Trophoblast cell (in vitro differentiated cells and primary cell): Measurements from ENCODE around the gene PHKA1.
"Not testable (repeated sequence)": the region's sequence is repeated elsewhere in the genome, so short reads cannot be mapped to it uniquely, and the experiment has no call there.

ENCODE experiments used
- DNase-seq, 2 donors: peaks; one replicate each; pipeline ENCODE4 v3.0.0-alpha.2; 2016
- H2AFZ ChIP-seq: 2 replicates; pipeline ENCODE4 v1.6.1; 2013; ENCODE audit warnings: low read length, moderate library complexity, mild to moderate bottlenecking; ENCODE audit not compliant: insufficient read depth, poor library complexity
- H2AK5ac ChIP-seq: 2 replicates; pipeline ENCODE4 v1.6.1; 2013; ENCODE audit warnings: mild to moderate bottlenecking, low read length
- H2BK120ac ChIP-seq: 2 replicates; pipeline ENCODE4 v1.6.1; 2013; ENCODE audit warnings: low read length, mild to moderate bottlenecking, moderate library complexity; ENCODE audit not compliant: insufficient read depth, poor library complexity
- H2BK12ac ChIP-seq: 2 replicates; pipeline ENCODE4 v1.6.1; 2013; ENCODE audit warnings: mild to moderate bottlenecking, low read length, moderate library complexity
- H2BK5ac ChIP-seq: 2 replicates; pipeline ENCODE4 v1.6.1; 2013; ENCODE audit warnings: low read length, low read depth, moderate library complexity, mild to moderate bottlenecking; ENCODE audit not compliant: poor library complexity
- H3K14ac ChIP-seq: 2 replicates; pipeline ENCODE4 v1.6.1; 2013; ENCODE audit warnings: mild to moderate bottlenecking, low read length
- H3K18ac ChIP-seq: 2 replicates; pipeline ENCODE4 v1.6.1; 2013; ENCODE audit warnings: mild to moderate bottlenecking, low read length
- H3K23ac ChIP-seq: 2 replicates; pipeline ENCODE4 v1.6.1; 2013; ENCODE audit warnings: low read length
- H3K27ac ChIP-seq: 2 replicates; pipeline ENCODE4 v1.5.1; 2013; ENCODE audit warnings: low read depth, mild to moderate bottlenecking, inconsistent platforms, low read length, moderate library complexity
- H3K27me3 ChIP-seq: 2 replicates; pipeline ENCODE4 v1.6.1; 2013; ENCODE audit warnings: inconsistent platforms, mild to moderate bottlenecking, low read length, moderate library complexity; ENCODE audit not compliant: insufficient read depth
- H3K36me3 ChIP-seq, 2 experiments: 1 replicate in 1 of 2; 2 replicates in 1 of 2; pipeline ENCODE4 v1.6.1; 2013; ENCODE audit warnings: low read length in 2 of 2, mild to moderate bottlenecking in 2 of 2, moderate library complexity in 1 of 2; ENCODE audit not compliant: insufficient read depth in 2 of 2, control insufficient read depth in 1 of 2
- H3K4ac ChIP-seq: 2 replicates; pipeline ENCODE4 v1.6.1; 2013; ENCODE audit warnings: low read depth, mild to moderate bottlenecking, low read length, moderate library complexity
- H3K4me1 ChIP-seq, 2 experiments: 1 replicate in 1 of 2; 2 replicates in 1 of 2; pipeline ENCODE4 v1.6.1; 2013; ENCODE audit warnings: low read length in 2 of 2, mild to moderate bottlenecking in 2 of 2, moderate library complexity in 1 of 2; ENCODE audit not compliant: insufficient read depth in 2 of 2, control insufficient read depth in 1 of 2
- H3K4me2 ChIP-seq: 2 replicates; pipeline ENCODE4 v1.6.1; 2013; ENCODE audit warnings: inconsistent platforms, mild to moderate bottlenecking, low read length, moderate library complexity
- H3K4me3 ChIP-seq: 2 replicates; pipeline ENCODE4 v1.5.1; 2013; ENCODE audit warnings: mild to moderate bottlenecking, low read depth, low read length, inconsistent platforms
- H3K79me1 ChIP-seq: one replicate; pipeline ENCODE4 v1.6.1; 2013; ENCODE audit warnings: low read length
- H3K79me2 ChIP-seq: 2 replicates; pipeline ENCODE4 v1.6.1; 2013; ENCODE audit warnings: low read length, mild to moderate bottlenecking; ENCODE audit not compliant: control insufficient read depth, insufficient read depth, poor library complexity
- H3K9ac ChIP-seq: 2 replicates; pipeline ENCODE4 v1.6.1; 2013; ENCODE audit warnings: mild to moderate bottlenecking, low read length
- H3K9me3 ChIP-seq: 2 replicates; pipeline ENCODE4 v1.6.1; 2013; ENCODE audit warnings: low read depth, mild to moderate bottlenecking, control low read depth, inconsistent platforms, low read length; ENCODE audit not compliant: insufficient read depth
- H4K12ac ChIP-seq: 2 replicates; pipeline ENCODE4 v1.6.1; 2013; ENCODE audit warnings: low read depth, mild to moderate bottlenecking, low read length, moderate library complexity
- H4K8ac ChIP-seq: 2 replicates; pipeline ENCODE4 v1.6.1; 2013; ENCODE audit warnings: low read depth, mild to moderate bottlenecking, low read length, moderate library complexity
- H4K91ac ChIP-seq: one replicate; pipeline ENCODE4 v1.6.1; 2013; ENCODE audit warnings: low read depth, mild to moderate bottlenecking, low read length, moderate library complexity
- WGBS: extraction: QIAGEN DNeasy Blood & Tissue Kit; methylation state at CpG from one replicate; pipeline ENCODE4 v1.1.7; 2013; ENCODE audit warnings: missing lambda C conversion rate; ENCODE audit not compliant: insufficient read length, insufficient coverage; ENCODE audit errors: extremely low coverage; 5-methylcytosine and 5-hydroxymethylcytosine counted together

PHKA1 gene

DNA sequence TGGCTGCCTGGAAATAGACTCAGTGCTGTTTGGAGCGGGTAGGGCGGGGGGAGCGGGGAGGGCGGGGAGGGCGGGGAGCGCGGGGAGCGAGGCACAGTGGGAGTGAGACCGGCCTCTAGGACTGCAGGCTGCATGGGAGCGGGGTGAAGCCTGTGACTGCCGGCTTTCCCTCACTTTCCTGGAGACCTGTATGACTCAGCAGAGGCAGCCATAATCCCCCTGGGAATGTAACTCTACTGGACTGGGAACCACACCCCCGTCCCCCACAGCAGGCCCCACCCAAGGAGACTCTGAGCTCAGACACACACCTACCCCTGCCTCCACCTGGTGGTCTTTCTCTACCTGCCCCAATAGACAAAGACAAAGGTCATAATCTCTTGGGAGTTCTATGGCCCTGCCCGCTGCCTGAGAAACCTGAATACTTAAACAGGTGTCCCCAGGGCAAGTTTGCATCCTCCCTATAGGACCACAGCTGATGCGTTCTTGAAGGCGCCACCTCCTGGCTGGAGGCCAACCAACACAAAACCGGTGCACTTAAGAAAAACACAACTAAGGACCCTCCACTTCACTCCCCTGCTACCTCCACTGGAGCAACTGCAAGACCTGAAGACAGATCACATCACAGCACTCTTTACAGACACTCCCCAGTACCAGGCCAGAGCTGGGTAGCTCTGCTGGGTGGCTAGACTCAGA lies 159.5 kb downstream of the PHKA1 start:
- Histone ChIP-seq H3K23ac (no peak overlapping the region), H2BK120ac (no peak overlapping the region), H3K36me3 (peaks cover 0 to 2% of the 10 kb centered on the region in 2 experiments), H3K9ac (no peak overlapping the region), H3K14ac (no peak overlapping the region), H3K27me3 (no peaks in the 10 kb centered on the region), H3K79me1 (no peaks in the 10 kb centered on the region), H2AK5ac (no peak overlapping the region), H3K18ac (no peak overlapping the region), H4K12ac (no peak overlapping the region), H3K4me2 (no peak overlapping the region), H2BK5ac (no peak overlapping the region), H3K4me1 (peaks cover 0 to 3% of the 10 kb centered on the region in 2 experiments), H3K4me3 (no peak overlapping the region), H3K9me3 (no peaks in the 10 kb centered on the region), H4K8ac (no peak overlapping the region), H3K27ac (no peak overlapping the region), H2BK12ac (no peak overlapping the region), H3K79me2 (no peaks in the 10 kb centered on the region), H2AFZ (no peak overlapping the region), H3K4ac (no peak overlapping the region), H4K91ac (no peak overlapping the region)
- no CpG with 5 or more reads among the region's 16 CpGs for WGBS
- no peak for DNase-seq

DNA sequence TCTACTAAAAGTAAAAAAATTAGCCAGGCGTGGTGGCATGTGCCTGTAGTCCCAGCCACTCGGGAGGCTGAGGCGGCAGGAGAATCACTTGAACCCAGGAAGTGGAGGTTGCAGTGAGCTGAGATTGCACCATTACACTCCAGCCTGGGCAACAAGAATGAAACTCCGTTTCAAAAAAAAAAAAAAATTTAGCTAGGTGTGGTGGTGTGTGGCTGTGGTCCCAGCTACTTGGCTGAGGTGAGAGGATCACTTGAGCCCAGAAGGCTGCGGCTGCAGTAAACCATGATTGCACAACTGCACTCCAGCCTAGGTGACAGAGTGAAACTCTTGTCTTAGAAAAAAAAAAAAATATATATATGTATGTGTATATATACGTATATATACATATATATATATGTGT lies 161.7 kb downstream of the PHKA1 start:
- not testable (repeated sequence) for H4K12ac ChIP-seq, H3K27me3 ChIP-seq, H2BK12ac ChIP-seq, H3K4me1 ChIP-seq, H3K4me2 ChIP-seq, H3K9ac ChIP-seq, H3K79me2 ChIP-seq, H3K79me1 ChIP-seq, H3K36me3 ChIP-seq, H3K4me3 ChIP-seq, H3K14ac ChIP-seq, H3K4ac ChIP-seq, H2AFZ ChIP-seq, H3K18ac ChIP-seq, H3K9me3 ChIP-seq, H3K27ac ChIP-seq, H3K23ac ChIP-seq, H4K91ac ChIP-seq, H2AK5ac ChIP-seq, DNase-seq, H2BK5ac ChIP-seq, H4K8ac ChIP-seq, H2BK120ac ChIP-seq
- no CpG with 5 or more reads among the region's 6 CpGs for whole genome bisulfite sequencing

DNA sequence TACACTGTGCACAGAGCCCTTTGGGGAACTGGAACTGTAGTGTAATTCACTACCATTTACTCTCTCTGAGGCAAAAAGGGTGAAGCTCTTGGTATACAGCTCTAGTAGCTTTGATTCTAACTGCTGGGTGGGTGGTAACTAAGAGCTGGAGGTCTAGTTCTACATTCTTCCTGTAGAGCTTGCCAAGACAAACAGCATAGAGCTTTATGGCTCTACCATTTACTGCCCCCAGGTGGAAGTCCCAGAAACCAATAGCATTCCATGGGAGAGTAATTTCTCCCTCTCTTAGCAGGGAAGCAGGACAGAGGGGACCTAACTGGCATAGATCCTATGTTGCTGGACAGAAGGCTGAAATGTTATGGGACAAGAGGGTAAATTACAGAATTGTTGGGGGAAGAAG lies 168.1 kb downstream of the PHKA1 start:
- H2AK5ac ChIP-seq: no peak overlapping the region
- no peak overlapping the region for H3K23ac ChIP-seq

DNA sequence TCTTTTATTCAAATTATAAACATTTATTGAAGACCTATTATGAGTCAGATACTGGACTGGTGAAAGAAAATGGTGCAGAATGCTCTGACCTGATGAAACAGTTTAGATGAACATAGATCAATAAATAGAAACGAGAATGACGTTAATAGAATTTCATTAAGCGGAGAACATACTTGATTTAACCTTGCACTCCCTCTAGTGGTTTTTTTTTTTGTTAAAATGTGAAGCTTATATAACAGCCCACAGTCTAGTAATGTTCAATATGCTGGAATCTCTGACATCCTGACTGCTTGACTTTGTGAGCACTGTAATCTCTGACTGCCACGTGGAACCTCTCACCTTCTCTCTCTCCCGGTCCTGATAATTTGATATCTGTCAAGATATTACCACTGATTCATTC lies 173.8 kb downstream of the PHKA1 start:
- no peak overlapping the region for H2AFZ ChIP-seq
- WGBS: no CpG with 5 or more reads among the region's 5 CpGs
- no peak overlapping the region for H2BK12ac ChIP-seq

More for the DNA sequence above, 168.1 kb downstream of the PHKA1 start:
- Histone ChIP-seq H3K18ac (no peak overlapping the region), H3K79me1 (no peaks in the 10 kb centered on the region), H3K36me3 (peaks cover 0 to 5% of the 10 kb centered on the region in 2 experiments), H2AFZ (no peak overlapping the region), H2BK5ac (no peak overlapping the region), H3K27me3 (no peaks in the 10 kb centered on the region), H2BK120ac (no peak overlapping the region), H3K4ac (no peak overlapping the region), H3K14ac (no peak overlapping the region), H3K9me3 (no peaks in the 10 kb centered on the region), H3K4me2 (no peak overlapping the region), H3K79me2 (no peaks in the 10 kb centered on the region), H4K8ac (no peak overlapping the region), H3K27ac (no peak overlapping the region), H2BK12ac (no peak overlapping the region), H3K4me1 (no peaks in the 10 kb centered on the region), H4K12ac (no peak overlapping the region), H4K91ac (no peak overlapping the region), H3K9ac (no peak overlapping the region), H3K4me3 (no peak overlapping the region)
- DNase-seq: no peak

More for the DNA sequence above, 173.8 kb downstream of the PHKA1 start:
- Histone ChIP-seq H3K27me3 (no peaks in the 10 kb centered on the region), H3K4ac (no peak overlapping the region), H3K23ac (no peak overlapping the region), H3K79me2 (no peaks in the 10 kb centered on the region), H3K9ac (no peak overlapping the region), H4K8ac (no peak overlapping the region), H3K4me1 (no peaks in the 10 kb centered on the region), H3K27ac (no peak overlapping the region), H3K79me1 (no peaks in the 10 kb centered on the region), H4K12ac (no peak overlapping the region), H3K9me3 (no peaks in the 10 kb centered on the region), H3K14ac (no peak overlapping the region), H2AK5ac (no peak overlapping the region), H2BK120ac (no peak overlapping the region), H3K18ac (no peak overlapping the region), H3K4me3 (no peak overlapping the region), H3K36me3 (peaks cover 0 to 5% of the 10 kb centered on the region in 2 experiments), H4K91ac (no peak overlapping the region), H2BK5ac (no peak overlapping the region), H3K4me2 (no peak overlapping the region)
- DNase-seq: peak in 1 of 2 donors; percentile 39
